Measurements from ENCODE around the gene PFDN4. TPM values are rescaled to one million over a fixed set of nuclear protein-coding genes. Genes with fewer than 3 reads are reported as not detected.

Gene PFDN4
- total RNA-seq, 4 donors from 2014 or later = 60.0 to 108 (median 85.1) TPM

DNA sequence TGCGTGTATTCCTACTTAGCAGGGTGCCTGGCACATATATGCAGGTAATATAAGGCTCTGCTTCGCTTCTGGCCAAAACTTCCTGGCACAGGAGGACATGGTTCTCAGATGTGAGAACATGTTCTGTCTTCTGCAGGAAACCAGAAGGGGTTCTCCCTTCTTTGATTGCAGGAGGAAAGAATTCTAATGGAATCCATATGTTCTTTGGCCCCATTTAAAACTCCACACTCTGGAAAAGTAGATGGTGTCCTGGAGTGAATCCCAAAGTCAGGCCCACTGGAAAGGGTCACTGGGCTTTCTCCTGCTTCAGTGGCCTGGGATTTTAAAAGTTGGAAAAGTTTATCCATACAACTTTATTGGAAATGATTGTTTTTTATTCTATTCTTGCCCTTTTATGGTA is 17.7 kb upstream of the PFDN4 start:
- no peaks in the 10 kb centered on the region for H3K36me3 ChIP-seq
- no peak overlapping the region for H3K27ac ChIP-seq
- H3K4me1 ChIP-seq = no peaks in the 10 kb centered on the region
- no peak overlapping the region for H3K4me3 ChIP-seq
- no peaks in the 10 kb centered on the region for H3K9me3 ChIP-seq
- no peaks in the 10 kb centered on the region for H3K27me3 ChIP-seq
- DNase-seq (ENCODE audit: low spot score in 2 of 2) = no peak
- WGBS, 2 donors = 89 to 98% methylated on average over 2 of the region's 2 CpGs
- TF ChIP-seq CTCF (IDR thresholded peaks at IDR 0.05) = no peak
- no peak for TF ChIP-seq EP300 (IDR thresholded peaks at IDR 0.05)
- TF ChIP-seq POLR2A (IDR thresholded peaks at IDR 0.05) = no peak

- no peaks in the 10 kb centered on the region for H3K4me1 ChIP-seq
- H3K4me3 ChIP-seq = no peak overlapping the region
- WGBS, 2 donors = 69 to 80% methylated on average over 5 of the region's 5 CpGs
- H3K36me3 ChIP-seq = no peaks in the 10 kb centered on the region
- no peak for TF ChIP-seq CTCF (IDR thresholded peaks at IDR 0.05)
- TF ChIP-seq EP300 (IDR thresholded peaks at IDR 0.05) = no peak
- no peak for TF ChIP-seq POLR2A (IDR thresholded peaks at IDR 0.05)
- DNase-seq (ENCODE audit: low spot score in 2 of 2) = no peak
- H3K27me3 ChIP-seq = no peaks in the 10 kb centered on the region
- no peaks in the 10 kb centered on the region for H3K9me3 ChIP-seq
- no peak overlapping the region for H3K27ac ChIP-seq
Observed at GRCh38 chr20:54193817-54194216, 14.1 kb upstream of the PFDN4 start.

GRCh38 chr20:54194724-54195438 is 13.0 kb upstream of the PFDN4 start:
- no peaks in the 10 kb centered on the region for H3K4me1 ChIP-seq
- H3K36me3 ChIP-seq = no peaks in the 10 kb centered on the region
- no peak overlapping the region for H3K4me3 ChIP-seq
- WGBS, 2 donors = 60 to 61% methylated on average over 11 of the region's 11 CpGs
- H3K9me3 ChIP-seq = no peaks in the 10 kb centered on the region
- no peak overlapping the region for H3K27ac ChIP-seq
- TF ChIP-seq EP300 (IDR thresholded peaks at IDR 0.05) (no peak), CTCF (IDR thresholded peaks at IDR 0.05) (no peak), POLR2A (IDR thresholded peaks at IDR 0.05) (no peak)
- DNase-seq (ENCODE audit: low spot score in 2 of 2) = no peak
- no peaks in the 10 kb centered on the region for H3K27me3 ChIP-seq

- no peak for DNase-seq (ENCODE audit: low spot score in 2 of 2)
- Histone ChIP-seq H3K36me3 (no peaks in the 10 kb centered on the region), H3K4me1 (no peaks in the 10 kb centered on the region), H3K27ac (no peak overlapping the region), H3K4me3 (no peak overlapping the region), H3K9me3 (no peaks in the 10 kb centered on the region), H3K27me3 (no peaks in the 10 kb centered on the region)
- 80 to 82% methylated on average over 13 of the region's 13 CpGs for WGBS, 2 donors
- no peak for TF ChIP-seq POLR2A (IDR thresholded peaks at IDR 0.05)
- no peak for TF ChIP-seq CTCF (IDR thresholded peaks at IDR 0.05)
- no peak for TF ChIP-seq EP300 (IDR thresholded peaks at IDR 0.05)
Observed at GRCh38 chr20:54195483-54196472, 12.1 kb upstream of the PFDN4 start.

Data from tibial nerve (tissue), 4 donors.